ENCODE measurements around the gene NPRL2.

The NPRL2 gene

GRCh38 chr3:50341996-50342650 is 8.5 kb downstream of the NPRL2 start:
- TF ChIP-seq CTCF (IDR thresholded peaks at IDR 0.05; ENCODE audit: insufficient read depth, low read depth, low read length, missing control alignments), result no peak
- no peak for DNase-seq (ENCODE audit: low read depth)
- no peak overlapping the region for H3K4me3 ChIP-seq (ENCODE audit: low read depth, low read length)

- H3K4me3 ChIP-seq (ENCODE audit: low read depth, low read length), result peak overlapping the region; percentile 96
- DNase-seq (ENCODE audit: low read depth), result no peak
- no peak for TF ChIP-seq CTCF (IDR thresholded peaks at IDR 0.05; ENCODE audit: insufficient read depth, low read depth, low read length, missing control alignments)
Measured at GRCh38 chr3:50341537-50341936, 9.0 kb downstream of the NPRL2 start.

- peak; percentile 92 for DNase-seq (ENCODE audit: low read depth)
- no peak for TF ChIP-seq CTCF (IDR thresholded peaks at IDR 0.05; ENCODE audit: insufficient read depth, low read depth, low read length, missing control alignments)
- peak within 1 kb of the TSS; percentile 96 for H3K4me3 ChIP-seq (ENCODE audit: low read depth, low read length)
Measured at GRCh38 chr3:50340448-50341329, 9.9 kb downstream of the NPRL2 start, which contains the start of gene RASSF1. TSS of gene RASSF1 (minus strand) at chr3:50340836. CDS start at chr3:50340805, 31 bp downstream.

GRCh38 chr3:50340147-50340447 is 10.5 kb downstream of the NPRL2 start:
- H3K4me3 ChIP-seq (ENCODE audit: low read depth, low read length), result peak overlapping the region; percentile 96
- no peak for DNase-seq (ENCODE audit: low read depth)
- no peak for TF ChIP-seq CTCF (IDR thresholded peaks at IDR 0.05; ENCODE audit: insufficient read depth, low read depth, low read length, missing control alignments)

GRCh38 chr3:50339485-50340146 is 11.0 kb downstream of the NPRL2 start:
- no peak for DNase-seq (ENCODE audit: low read depth)
- no peak for TF ChIP-seq CTCF (IDR thresholded peaks at IDR 0.05; ENCODE audit: insufficient read depth, low read depth, low read length, missing control alignments)
- peak overlapping the region; percentile 96 for H3K4me3 ChIP-seq (ENCODE audit: low read depth, low read length)

GRCh38 chr3:50338965-50339364 is 11.6 kb downstream of the NPRL2 start:
- peak overlapping the region; percentile 96 for H3K4me3 ChIP-seq (ENCODE audit: low read depth, low read length)
- no peak for TF ChIP-seq CTCF (IDR thresholded peaks at IDR 0.05; ENCODE audit: insufficient read depth, low read depth, low read length, missing control alignments)
- DNase-seq (ENCODE audit: low read depth), result no peak
